ENCODE results near the gene TSR3. TPM values are rescaled to one million over a fixed set of nuclear protein-coding genes. Genes with fewer than 3 reads are reported as not detected.

TSR3 gene
- total RNA-seq: 63.9 and 84.4 TPM in 2 replicates

DNA sequence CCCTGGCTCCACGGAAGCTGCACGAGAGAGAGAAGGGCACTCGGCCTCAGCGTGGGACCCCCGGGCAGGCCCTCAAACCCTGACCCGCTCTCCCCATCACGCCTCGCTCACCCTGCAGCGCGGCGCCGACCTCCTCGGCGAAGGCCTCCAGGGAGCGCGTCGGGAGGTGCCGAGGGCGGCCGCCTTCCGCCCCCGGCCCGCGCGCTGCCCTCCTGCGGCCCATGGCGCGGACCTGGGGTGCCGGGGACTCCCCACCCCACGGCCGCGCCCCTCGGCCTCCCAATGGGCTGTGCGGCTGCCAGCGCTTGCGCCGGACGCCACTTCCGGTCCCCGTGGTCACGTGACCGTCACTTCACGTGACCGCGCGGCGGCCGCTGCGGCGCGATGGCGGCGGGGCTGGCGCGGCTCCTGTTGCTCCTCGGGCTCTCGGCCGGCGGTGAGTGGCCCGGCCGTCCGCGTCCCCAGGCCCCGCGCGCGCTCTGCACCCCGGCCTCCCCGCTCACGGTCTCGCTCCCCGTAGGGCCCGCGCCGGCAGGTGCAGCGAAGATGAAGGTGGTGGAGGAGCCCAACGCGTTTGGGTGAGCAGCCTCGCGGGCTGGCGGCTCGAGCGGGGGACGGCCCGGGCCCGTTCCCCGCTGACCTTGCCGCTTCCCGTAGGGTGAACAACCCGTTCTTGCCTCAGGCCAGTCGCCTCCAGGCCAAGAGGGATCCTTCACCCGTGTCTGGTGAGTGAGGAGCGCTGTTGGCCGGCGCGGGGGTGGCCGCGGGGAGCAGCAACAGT is at the start of gene TSR3, which contains the start of gene GNPTG:
Gene TSR3, minus strand, starts transcription at position 297 of the 781 bp plus-strand sequence. Its CDS starts 74 bp downstream, at position 223.
Gene GNPTG, plus strand, starts transcription at position 350 of the 781 bp plus-strand sequence. Its CDS starts 35 bp downstream, at position 385.

DNA sequence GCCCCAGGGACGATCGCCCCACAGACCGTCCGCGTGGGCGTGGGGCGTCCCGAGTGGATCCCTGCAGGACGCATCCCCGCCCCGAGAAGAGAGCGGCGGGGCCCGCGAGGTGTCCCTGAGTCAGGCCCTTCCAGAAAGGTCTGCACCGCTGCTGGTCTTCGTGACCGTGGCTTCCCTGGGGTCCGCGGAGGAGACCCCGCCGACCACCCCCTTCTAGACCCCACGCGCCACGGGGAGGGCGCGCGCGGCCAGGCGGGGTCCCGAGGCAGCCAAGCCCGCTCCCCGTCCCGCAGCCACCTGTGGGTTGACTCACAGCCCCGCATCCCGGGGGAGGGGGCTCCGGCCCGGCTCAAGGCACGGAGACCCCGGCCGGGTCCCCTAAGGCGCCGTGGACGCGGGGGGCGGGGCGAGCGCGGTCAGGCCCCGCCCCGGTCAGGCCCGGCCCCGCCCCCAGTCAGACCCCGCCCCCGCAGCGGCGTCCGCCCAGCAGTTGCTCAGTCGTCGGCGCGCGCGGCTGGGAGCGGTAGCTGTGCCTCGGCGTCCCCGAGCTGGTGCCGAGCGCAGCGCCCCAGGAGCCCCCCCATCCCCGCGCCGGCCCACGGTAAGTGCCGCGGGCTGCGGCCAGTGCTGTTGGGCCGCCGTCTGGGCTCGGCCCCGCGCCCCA is 18.4 kb downstream of the TSR3 start, which contains the start of gene BAIAP3:
Gene BAIAP3, plus strand, starts transcription at position 497 of the 664 bp plus-strand sequence. CDS start 4,905 bp downstream, outside the sequence.

DNA sequence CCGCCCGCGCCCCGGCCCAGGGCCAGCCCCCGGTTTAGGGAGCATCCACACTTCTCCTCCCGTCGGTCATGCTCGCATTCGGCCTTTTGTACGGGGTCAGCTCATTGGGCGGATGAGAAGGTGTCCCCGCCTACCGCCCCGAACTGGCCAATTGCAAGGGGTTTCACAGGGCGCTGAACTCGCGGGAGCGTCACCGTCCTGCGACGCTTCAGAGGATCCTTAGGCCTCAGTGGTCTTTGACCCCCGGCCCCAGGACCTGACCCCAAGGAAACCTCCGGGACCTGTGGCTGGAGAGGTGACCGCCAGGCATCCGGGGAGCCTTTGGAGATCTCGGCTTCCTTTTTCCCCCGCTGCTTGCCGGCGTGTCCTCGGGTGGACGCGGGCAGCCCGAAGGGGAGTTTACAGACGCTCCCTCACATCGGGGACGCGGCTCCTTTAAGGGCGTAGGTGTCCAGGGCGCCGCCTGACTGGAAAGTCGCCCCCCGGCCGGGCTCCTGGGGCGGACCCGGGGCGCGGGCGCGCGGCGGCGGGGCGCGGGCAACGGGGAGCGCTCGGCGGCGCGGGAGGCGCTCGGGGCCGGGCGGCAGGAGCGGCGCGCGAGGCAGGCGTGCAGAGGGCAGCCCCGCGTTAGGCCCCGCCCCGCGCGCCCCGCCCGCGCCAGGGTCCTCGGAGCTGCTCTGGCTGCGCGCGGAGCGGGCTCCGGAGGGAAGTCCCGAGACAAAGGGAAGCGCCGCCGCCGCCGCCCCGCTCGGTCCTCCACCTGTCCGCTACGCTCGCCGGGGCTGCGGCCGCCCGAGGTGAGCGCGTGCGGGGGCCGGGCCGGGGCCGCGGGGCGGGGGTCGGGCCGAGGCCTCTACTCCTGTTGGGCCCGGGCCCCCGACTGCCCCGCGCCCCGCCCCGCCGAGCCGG is 42.4 kb downstream of the TSR3 start, which contains the start of gene UBE2I:
Gene UBE2I, plus strand, starts transcription at position 660 of the 909 bp plus-strand sequence. CDS start 4,395 bp downstream, outside the sequence.

Other genes with a start within 250 kb of the TSR3 start
- gene CACNA1H, start 198.8 kb downstream of the TSR3 start, total RNA-seq: 0.07 TPM in 1 of 2 replicates, not detected in the other
- not detected in 2 replicates for gene TPSG1, start 126.6 kb downstream of the TSR3 start, total RNA-seq
- not detected in 2 replicates for gene TPSB2, start 121.7 kb downstream of the TSR3 start, total RNA-seq
- gene TPSAB1, start 111.2 kb downstream of the TSR3 start, total RNA-seq: not detected in 2 replicates
- not detected in 2 replicates for gene TPSD1, start 95.8 kb downstream of the TSR3 start, total RNA-seq
- 44.8 and 80.6 TPM in 2 replicates for gene UBE2I, start 42.2 kb downstream of the TSR3 start, total RNA-seq
- 0.34 and 0.78 TPM in 2 replicates for gene BAIAP3, start 18.2 kb downstream of the TSR3 start, total RNA-seq
- 23.9 and 47.1 TPM in 2 replicates for gene GNPTG, start 53 bp upstream of the TSR3 start, total RNA-seq
- 3.4 and 10.1 TPM in 2 replicates for gene UNKL, start 62.8 kb upstream of the TSR3 start, total RNA-seq
- gene UQCC4, start 68.9 kb upstream of the TSR3 start, total RNA-seq: 16.6 and 28.0 TPM in 2 replicates
- gene PERCC1, start 79.2 kb upstream of the TSR3 start, total RNA-seq: not detected in 2 replicates
- gene CCDC154, start 92.7 kb upstream of the TSR3 start, total RNA-seq: under 0.01 and 0.57 TPM in 2 replicates
- gene CLCN7, start 123.2 kb upstream of the TSR3 start, total RNA-seq: 61.9 and 142 TPM in 2 replicates
- gene PTX4, start 137.1 kb upstream of the TSR3 start, total RNA-seq: not detected in 2 replicates
- 8.5 and 14.7 TPM in 2 replicates for gene TELO2, start 141.5 kb upstream of the TSR3 start, total RNA-seq
- under 0.01 and 0.28 TPM in 2 replicates for gene TMEM204, start 181.8 kb upstream of the TSR3 start, total RNA-seq